GM12878 (cell line): ENCODE measurements around the gene DQX1. TPM values are rescaled to one million over a fixed set of nuclear protein-coding genes. Genes with fewer than 3 reads are reported as not detected.

Experiments
- CREM ChIP-seq: IDR thresholded peaks from 2 replicates; pipeline ENCODE4 v1.6.1; 2014; ENCODE audit warnings: antibody characterized with exemption, low read depth
- DPF2 ChIP-seq: fragments of 450-650 bp; IDR thresholded peaks from 2 replicates; pipeline ENCODE4 v1.6.1; 2017; ENCODE audit warnings: mild to moderate bottlenecking
- EED ChIP-seq: sonication (generic); IDR thresholded peaks from 2 replicates; pipeline ENCODE4 v1.6.1; 2016; ENCODE audit warnings: antibody characterized with exemption, low read depth
- EGR1 ChIP-seq, 2 experiments: IDR thresholded peaks; 1 replicate in 1 of 2; 2 replicates in 1 of 2; pipeline ENCODE4 v1.6.1; 2011 to 2012; ENCODE audit warnings: low read depth in 2 of 2, low read length in 2 of 2, borderline replicate concordance in 1 of 2, mild to moderate bottlenecking in 1 of 2, moderate library complexity in 1 of 2
- GABPA ChIP-seq: IDR thresholded peaks from 2 replicates; pipeline ENCODE4 v1.6.1; 2014; ENCODE audit warnings: antibody characterized with exemption, low read depth, mild to moderate bottlenecking, inconsistent platforms
- IKZF1 ChIP-seq: fragments of 450-650 bp; conservative IDR thresholded peaks from 2 replicates; pipeline ENCODE4 v1.6.1; 2017; ENCODE audit warnings: antibody characterized with exemption, mild to moderate bottlenecking
- MTA2 ChIP-seq: fragments of 450-650 bp; IDR thresholded peaks from 2 replicates; pipeline ENCODE4 v1.6.1; 2016; ENCODE audit warnings: low read depth, mild to moderate bottlenecking, moderate library complexity
- NFXL1 ChIP-seq: fragments of 450-650 bp; IDR thresholded peaks from 2 replicates; pipeline ENCODE4 v1.6.1; 2017; ENCODE audit warnings: antibody characterized with exemption, mild to moderate bottlenecking, borderline replicate concordance
- NFYB ChIP-seq: IDR thresholded peaks from 2 replicates; pipeline ENCODE4 v1.6.1; 2011; ENCODE audit warnings: low read depth, mild to moderate bottlenecking, low read length, improper control_type of control experiment, moderate library complexity; ENCODE audit not compliant: insufficient read depth
- PAX5 ChIP-seq: IDR thresholded peaks from 2 replicates; pipeline ENCODE4 v1.6.1; 2011; ENCODE audit warnings: low read depth, low read length, borderline replicate concordance
- PKNOX1 ChIP-seq: fragments of 450-650 bp; IDR thresholded peaks from 2 replicates; pipeline ENCODE4 v1.6.1; 2016; ENCODE audit warnings: mild to moderate bottlenecking
- POLR2A ChIP-seq: IDR thresholded peaks from 2 replicates; pipeline ENCODE4 v1.6.1; 2011; ENCODE audit warnings: low read depth, mild to moderate bottlenecking, low read length
- SMARCA5 ChIP-seq: fragments of 450-650 bp; IDR thresholded peaks from 2 replicates; pipeline ENCODE4 v1.6.1; 2017; ENCODE audit warnings: mild to moderate bottlenecking
- SRF ChIP-seq, 2 experiments: IDR thresholded peaks; 2 replicates each; pipeline ENCODE4 v1.6.1; 2011; ENCODE audit warnings: low read depth in 2 of 2, low read length in 2 of 2, mild to moderate bottlenecking in 1 of 2, moderate library complexity in 1 of 2
- TAF1 ChIP-seq: IDR thresholded peaks from 2 replicates; pipeline ENCODE4 v1.6.1; 2011; ENCODE audit warnings: mild to moderate bottlenecking, low read depth, low read length, borderline replicate concordance
- YY1 ChIP-seq: IDR thresholded peaks from 2 replicates; pipeline ENCODE4 v1.6.1; 2011; ENCODE audit warnings: low read depth, mild to moderate bottlenecking, low read length
- ZNF217 ChIP-seq: fragments of 450-650 bp; IDR thresholded peaks from 2 replicates; pipeline ENCODE4 v1.6.1; 2017; ENCODE audit warnings: antibody characterized with exemption, mild to moderate bottlenecking
- ZNF622 ChIP-seq: fragments of 450-650 bp; IDR thresholded peaks from 2 replicates; pipeline ENCODE4 v1.6.1; 2017; ENCODE audit warnings: mild to moderate bottlenecking, inconsistent platforms
- ZNF687 ChIP-seq: fragments of 450-650 bp; IDR thresholded peaks from 2 replicates; pipeline ENCODE4 v1.6.1; 2017; ENCODE audit warnings: mild to moderate bottlenecking, moderate library complexity
- polyA plus RNA-seq, 11 experiments: library from polyadenylated mRNA; depleted of rRNA in 4 of 11; unstranded in 6 of 11; stranded (reverse) in 5 of 11; fragments of >200 nt; fragmentation: Nextera tagmentation in 4 of 11; fragmentation: Illumina TruSeq in 1 of 11; extraction: Ambion mirVana in 4 of 11; extraction: Trizol in 1 of 11; gene quantifications; 1 replicate in 1 of 11; 2 replicates in 10 of 11; pipeline versions ENCODE4 v1.2.1 to v1.2.3, GENCODE V29; 2011 to 2016; ENCODE audit warnings: inconsistent platforms in 2 of 11, missing spikeins in 2 of 11, low read depth in 1 of 11
- total RNA-seq, 4 experiments: library from RNA; depleted of rRNA in 3 of 4; stranded (reverse); fragments of >200 nt in 3 of 4; fragmentation: Illumina TruSeq in 1 of 4; extraction: Trizol in 1 of 4; gene quantifications; 2 replicates each; pipeline versions ENCODE4 v1.2.1 to v1.2.3, GENCODE V29; 2013 to 2021
- TF ChIP-seq, protein P1 (sequence below): fragments of 450-650 bp; IDR thresholded peaks from 2 replicates; pipeline ENCODE4 v1.6.1; 2017; ENCODE audit warnings: low read depth, mild to moderate bottlenecking, moderate library complexity
- TF ChIP-seq, protein P2 (sequence below): fragments of 450-650 bp; conservative IDR thresholded peaks from 2 replicates; pipeline ENCODE4 v1.6.1; 2017; ENCODE audit warnings: mild to moderate bottlenecking, moderate library complexity

Gene DQX1
- total and polyA plus RNA-seq, 10 of the 15 experiments (the other 5 are each of a cell fraction or from before 2014, with no cell fraction given): 0.34 to 2.1 (median 0.86) TPM

DNA sequence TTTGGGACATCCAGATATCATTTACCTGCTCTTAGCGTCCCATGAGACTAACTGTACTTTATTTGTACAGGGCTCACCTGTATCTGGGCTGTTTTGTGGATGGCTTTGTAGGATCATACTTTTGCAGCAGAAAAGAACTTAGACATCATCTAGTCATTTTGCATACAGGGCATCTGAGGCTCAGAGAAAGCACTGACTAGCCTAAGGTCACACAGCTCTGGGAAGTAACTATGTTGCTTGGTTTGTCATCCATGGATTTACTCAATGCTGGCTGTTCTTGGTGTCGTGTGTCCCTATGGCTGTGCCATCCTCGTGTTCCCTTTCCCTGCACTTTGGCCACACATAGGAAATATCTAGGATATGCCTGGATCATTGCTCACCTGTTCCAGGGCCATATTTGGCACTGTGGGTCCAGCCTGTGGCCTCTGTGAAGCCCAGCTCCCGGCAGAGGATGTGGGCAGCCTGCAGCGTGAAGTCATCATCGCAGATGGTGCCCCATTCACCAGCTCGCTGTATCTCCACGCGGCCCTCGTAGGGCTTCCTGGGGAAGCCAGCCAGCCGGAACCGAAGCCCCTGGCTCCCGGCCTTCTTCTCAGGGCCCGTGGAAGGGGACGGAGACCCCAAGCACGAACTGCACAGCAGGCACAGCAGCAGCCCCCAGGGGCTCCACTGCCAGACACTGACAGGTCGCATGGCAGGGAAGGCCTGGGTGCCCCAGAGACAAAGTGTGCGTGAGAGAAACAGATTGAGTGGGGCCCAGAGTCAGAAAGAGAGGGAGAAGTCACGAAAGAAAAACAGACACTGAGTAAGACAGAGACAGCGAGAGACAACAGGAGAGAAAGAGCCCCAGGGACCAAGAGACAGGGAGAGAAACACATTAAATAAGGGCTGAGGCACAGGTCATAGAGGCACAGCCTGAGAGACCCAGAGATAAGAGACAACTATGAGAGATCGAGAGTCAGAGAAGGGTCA is 26.2 kb upstream of the DQX1 start (continued):
- TF ChIP-seq ZNF687 (peak; percentile 81), CREM (peak; percentile 57; the same call in 1 of the 2 replicates), ZNF217 (peak; percentile 38; the same call in 1 of the 2 replicates), POLR2A (peak; percentile 28; the same call in 1 of the 2 replicates), IKZF1 (peak; percentile 55), GABPA (no peak), PAX5 (peak; percentile 92), PKNOX1 (no peak), SMARCA5 (peak; percentile 95), NFYB (no peak), DPF2 (peak; percentile 63; the same call in 1 of the 2 replicates), TAF1 (0 out of 2 replicates have a peak, but pooled peaks have one; percentile 11), YY1 (0 out of 2 replicates have a peak, but pooled peaks have one; percentile 2), EED (peak; percentile 44), MTA2 (peak; percentile 34; the same call in 1 of the 2 replicates), NFXL1 (no peak; the same call in 1 of the 2 replicates), EGR1 (IDR thresholded peaks at IDR 0.05; ENCODE audit: borderline replicate concordance in 1 of 2, low read depth in 2 of 2, low read length in 2 of 2) (no peak), ZNF622 (no peak), SRF (IDR thresholded peaks at IDR 0.05; ENCODE audit: low read depth in 2 of 2, low read length in 2 of 2) (peak in 1 of 2 experiments; percentile 55; a peak in 1 of 4 replicates)
- TF ChIP-seq, protein P1, sequence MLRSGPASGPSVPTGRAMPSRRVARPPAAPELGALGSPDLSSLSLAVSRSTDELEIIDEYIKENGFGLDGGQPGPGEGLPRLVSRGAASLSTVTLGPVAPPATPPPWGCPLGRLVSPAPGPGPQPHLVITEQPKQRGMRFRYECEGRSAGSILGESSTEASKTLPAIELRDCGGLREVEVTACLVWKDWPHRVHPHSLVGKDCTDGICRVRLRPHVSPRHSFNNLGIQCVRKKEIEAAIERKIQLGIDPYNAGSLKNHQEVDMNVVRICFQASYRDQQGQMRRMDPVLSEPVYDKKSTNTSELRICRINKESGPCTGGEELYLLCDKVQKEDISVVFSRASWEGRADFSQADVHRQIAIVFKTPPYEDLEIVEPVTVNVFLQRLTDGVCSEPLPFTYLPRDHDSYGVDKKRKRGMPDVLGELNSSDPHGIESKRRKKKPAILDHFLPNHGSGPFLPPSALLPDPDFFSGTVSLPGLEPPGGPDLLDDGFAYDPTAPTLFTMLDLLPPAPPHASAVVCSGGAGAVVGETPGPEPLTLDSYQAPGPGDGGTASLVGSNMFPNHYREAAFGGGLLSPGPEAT: 0 out of 2 replicates have a peak, but pooled peaks have one; percentile 33
- TF ChIP-seq, protein P2, sequence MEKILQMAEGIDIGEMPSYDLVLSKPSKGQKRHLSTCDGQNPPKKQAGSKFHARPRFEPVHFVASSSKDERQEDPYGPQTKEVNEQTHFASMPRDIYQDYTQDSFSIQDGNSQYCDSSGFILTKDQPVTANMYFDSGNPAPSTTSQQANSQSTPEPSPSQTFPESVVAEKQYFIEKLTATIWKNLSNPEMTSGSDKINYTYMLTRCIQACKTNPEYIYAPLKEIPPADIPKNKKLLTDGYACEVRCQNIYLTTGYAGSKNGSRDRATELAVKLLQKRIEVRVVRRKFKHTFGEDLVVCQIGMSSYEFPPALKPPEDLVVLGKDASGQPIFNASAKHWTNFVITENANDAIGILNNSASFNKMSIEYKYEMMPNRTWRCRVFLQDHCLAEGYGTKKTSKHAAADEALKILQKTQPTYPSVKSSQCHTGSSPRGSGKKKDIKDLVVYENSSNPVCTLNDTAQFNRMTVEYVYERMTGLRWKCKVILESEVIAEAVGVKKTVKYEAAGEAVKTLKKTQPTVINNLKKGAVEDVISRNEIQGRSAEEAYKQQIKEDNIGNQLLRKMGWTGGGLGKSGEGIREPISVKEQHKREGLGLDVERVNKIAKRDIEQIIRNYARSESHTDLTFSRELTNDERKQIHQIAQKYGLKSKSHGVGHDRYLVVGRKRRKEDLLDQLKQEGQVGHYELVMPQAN: 0 out of 2 replicates have a peak, but pooled peaks have one; percentile 38
